DOHH2 (cell line): ENCODE data around the gene BANK1.

ENCODE experiments used
- EZH2phosphoT487 ChIP-seq: fragments of 200-600 bp; sonication (generic); IDR thresholded peaks from 2 replicates; pipeline ENCODE4 v1.6.1; 2017; ENCODE audit warnings: borderline replicate concordance, mild to moderate bottlenecking, antibody characterized with exemption, low read length, moderate library complexity, mixed read lengths
- TF ChIP-seq, protein P1 (sequence below): fragments of 200-600 bp; sonication (generic); IDR thresholded peaks from one replicate; pipeline ENCODE4 v1.5.1; 2014; ENCODE audit warnings: antibody characterized with exemption, mild to moderate bottlenecking, low read depth, low read length; ENCODE audit not compliant: poor library complexity, severe bottlenecking

GRCh38 chr4:101843054-101843453 is 52.5 kb downstream of the BANK1 start:
- TF ChIP-seq, protein P1, sequence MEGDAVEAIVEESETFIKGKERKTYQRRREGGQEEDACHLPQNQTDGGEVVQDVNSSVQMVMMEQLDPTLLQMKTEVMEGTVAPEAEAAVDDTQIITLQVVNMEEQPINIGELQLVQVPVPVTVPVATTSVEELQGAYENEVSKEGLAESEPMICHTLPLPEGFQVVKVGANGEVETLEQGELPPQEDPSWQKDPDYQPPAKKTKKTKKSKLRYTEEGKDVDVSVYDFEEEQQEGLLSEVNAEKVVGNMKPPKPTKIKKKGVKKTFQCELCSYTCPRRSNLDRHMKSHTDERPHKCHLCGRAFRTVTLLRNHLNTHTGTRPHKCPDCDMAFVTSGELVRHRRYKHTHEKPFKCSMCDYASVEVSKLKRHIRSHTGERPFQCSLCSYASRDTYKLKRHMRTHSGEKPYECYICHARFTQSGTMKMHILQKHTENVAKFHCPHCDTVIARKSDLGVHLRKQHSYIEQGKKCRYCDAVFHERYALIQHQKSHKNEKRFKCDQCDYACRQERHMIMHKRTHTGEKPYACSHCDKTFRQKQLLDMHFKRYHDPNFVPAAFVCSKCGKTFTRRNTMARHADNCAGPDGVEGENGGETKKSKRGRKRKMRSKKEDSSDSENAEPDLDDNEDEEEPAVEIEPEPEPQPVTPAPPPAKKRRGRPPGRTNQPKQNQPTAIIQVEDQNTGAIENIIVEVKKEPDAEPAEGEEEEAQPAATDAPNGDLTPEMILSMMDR: no peak
- TF ChIP-seq EZH2phosphoT487: no peak
